ENCODE results near the gene CBFA2T2.

CBFA2T2 gene

DNA sequence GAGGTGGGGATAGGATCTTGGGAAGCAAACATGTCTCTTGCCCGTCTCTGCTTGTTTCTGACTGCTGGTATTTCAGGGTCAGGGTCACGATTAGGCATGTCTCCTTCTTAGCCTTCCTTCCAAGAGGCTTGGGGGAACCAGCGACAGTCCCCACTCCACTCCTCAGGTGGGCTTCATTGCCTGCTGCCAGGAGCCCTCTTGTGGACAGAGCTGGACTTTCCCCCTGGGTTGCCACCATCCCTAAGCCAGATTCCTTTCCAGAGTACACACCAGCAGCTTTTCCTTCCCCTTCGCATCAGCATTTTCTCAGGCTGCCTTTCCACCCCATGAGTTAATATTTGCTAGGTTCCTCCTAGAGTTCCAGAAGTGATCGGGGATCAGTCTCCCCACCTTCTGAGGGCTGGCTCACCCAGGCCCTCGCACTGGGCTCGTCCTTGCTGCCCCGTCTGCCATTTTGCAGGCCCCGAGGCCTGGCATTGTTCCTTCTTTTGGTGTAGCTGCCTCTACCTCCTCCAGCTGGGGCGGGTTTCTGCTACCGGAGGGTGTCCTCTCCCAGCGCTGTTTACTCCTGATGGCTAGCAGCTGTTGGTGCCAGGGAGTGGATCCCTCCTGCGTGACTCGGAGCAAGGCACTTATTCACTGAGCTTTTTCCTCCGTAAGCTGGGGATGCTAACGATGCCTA, 163.5 kb downstream of the CBFA2T2 start:
- DNase-seq (ENCODE audit: low spot score), result peak; percentile 82
- peak; percentile 64 for TF ChIP-seq CTCF (IDR thresholded peaks at IDR 0.05; ENCODE audit: extremely low read depth, missing control alignments)

- TF ChIP-seq CTCF (IDR thresholded peaks at IDR 0.05; ENCODE audit: extremely low read depth, missing control alignments), result no peak
- no peak for DNase-seq (ENCODE audit: low spot score)
Observed at GRCh38 chr20:33653900-33654596, 164.2 kb downstream of the CBFA2T2 start.

GRCh38 chr20:33654680-33655161, 164.8 kb downstream of the CBFA2T2 start:
- DNase-seq (ENCODE audit: low spot score), result no peak
- TF ChIP-seq CTCF (IDR thresholded peaks at IDR 0.05; ENCODE audit: extremely low read depth, missing control alignments), result no peak

GRCh38 chr20:33655164-33655563, 165.3 kb downstream of the CBFA2T2 start:
- DNase-seq (ENCODE audit: low spot score), result no peak
- TF ChIP-seq CTCF (IDR thresholded peaks at IDR 0.05; ENCODE audit: extremely low read depth, missing control alignments), result no peak

GRCh38 chr20:33656010-33656782, 166.3 kb downstream of the CBFA2T2 start:
- TF ChIP-seq CTCF (IDR thresholded peaks at IDR 0.05; ENCODE audit: extremely low read depth, missing control alignments), result no peak
- DNase-seq (ENCODE audit: low spot score), result no peak

DNA sequence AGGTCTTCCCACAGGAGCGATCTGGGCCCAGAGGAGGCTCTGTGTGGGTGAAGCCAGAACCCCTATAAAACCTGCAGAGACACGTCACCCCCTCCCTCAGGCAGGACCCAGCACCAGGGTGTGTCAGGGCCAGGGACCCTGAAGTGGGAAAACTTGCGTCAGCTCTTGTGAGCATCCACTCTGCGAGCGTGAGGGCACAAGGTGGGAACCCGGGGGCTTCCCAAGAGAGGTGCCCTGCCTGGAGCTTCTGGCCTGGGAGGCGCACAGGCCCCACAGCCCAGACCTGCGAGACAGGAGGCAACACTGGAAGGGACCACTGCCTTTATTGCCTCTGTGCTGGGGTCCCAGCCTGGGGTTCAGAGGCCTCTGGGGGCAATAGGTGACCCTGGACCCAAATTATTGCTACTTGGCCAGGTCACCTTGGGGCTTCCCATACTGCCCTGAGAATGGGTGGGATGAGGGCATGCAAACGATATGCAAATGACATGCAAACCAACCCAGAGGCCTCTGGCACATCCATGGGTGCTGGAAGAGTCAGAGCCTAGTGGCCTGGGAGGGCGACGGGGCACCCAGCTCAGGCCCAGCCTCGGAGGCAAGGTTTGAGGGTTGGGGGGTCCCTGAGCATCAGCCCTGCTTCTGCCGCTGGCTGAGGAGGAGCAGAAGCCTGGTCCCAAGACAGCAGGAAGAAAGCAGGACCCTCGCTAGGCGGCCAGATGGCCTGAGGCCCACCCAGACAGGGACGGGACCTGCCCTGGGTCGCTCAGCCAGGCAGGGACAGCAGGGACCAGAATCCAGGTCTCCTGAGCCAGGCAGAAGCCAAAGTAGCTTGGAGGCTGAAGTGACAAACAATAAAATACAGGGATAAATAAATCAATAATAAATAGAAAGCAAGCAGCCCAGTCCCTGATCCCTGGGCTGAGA, 167.1 kb downstream of the CBFA2T2 start:
- TF ChIP-seq CTCF (IDR thresholded peaks at IDR 0.05; ENCODE audit: extremely low read depth, missing control alignments), result no peak
- DNase-seq (ENCODE audit: low spot score), result no peak

All from GM20000 (cell line).